MCF 10A (cell line): ENCODE results near the gene DAGLA. TPM values are rescaled to one million over a fixed set of nuclear protein-coding genes. Genes with fewer than 3 reads are reported as not detected.
"Not testable (repeated sequence)": the region's sequence is repeated elsewhere in the genome, so short reads cannot be mapped to it uniquely, and the experiment has no call there.

Experiments
- BruUV-seq: library from RNA; stranded (reverse); fragments of 400-500 nt; replicated peaks from 2 replicates; lab custom pipeline; 2021; lab: Mats Ljungman, UMichigan
- CTCF ChIA-PET: fragments of 300-600 bp; sonication (Branson Sonifier 250); formaldehyde crosslinking; extraction: SDS; loops from one replicate; lab custom pipeline; 2021; ENCODE audit warnings: antibody characterized with exemption, inconsistent platforms; lab: Yijun Ruan, JAX
- POLR2A ChIA-PET: fragments of 300-600, 350-650 bp; sonication (Branson Sonifier 250); formaldehyde crosslinking; extraction: SDS; loops from one replicate; lab custom pipeline; 2020; ENCODE audit warnings: antibody characterized with exemption, inconsistent platforms; lab: Yijun Ruan, JAX
- DNase-seq: peaks from one replicate; pipeline ENCODE4 v3.0.0-alpha.2; 2018; ENCODE audit not compliant: unreplicated experiment
- H3K27ac Mint-ChIP-seq: one replicate; pipeline ENCODE4 v1.8.0; 2022; ENCODE audit warnings: mild to moderate bottlenecking, low read depth, mixed read lengths; ENCODE audit not compliant: unreplicated experiment
- H3K27me3 Mint-ChIP-seq: one replicate; pipeline ENCODE4 v1.8.0; 2022; ENCODE audit warnings: mixed read lengths; ENCODE audit not compliant: insufficient read depth, unreplicated experiment
- H3K36me3 Mint-ChIP-seq: one replicate; pipeline ENCODE4 v1.8.0; 2022; ENCODE audit warnings: mild to moderate bottlenecking, moderate library complexity, mixed read lengths; ENCODE audit not compliant: insufficient read depth, unreplicated experiment
- H3K4me1 Mint-ChIP-seq: one replicate; pipeline ENCODE4 v1.8.0; 2022; ENCODE audit warnings: mixed read lengths; ENCODE audit not compliant: insufficient read depth, unreplicated experiment
- H3K4me3 Mint-ChIP-seq: one replicate; pipeline ENCODE4 v1.8.0; 2022; ENCODE audit warnings: mild to moderate bottlenecking, moderate library complexity, mixed read lengths; ENCODE audit not compliant: unreplicated experiment
- H3K9me3 Mint-ChIP-seq: one replicate; pipeline ENCODE4 v1.8.0; 2022; ENCODE audit warnings: mixed read lengths; ENCODE audit not compliant: unreplicated experiment
- intact Hi-C: fragments of 100-400 bp; cut with micrococcal nuclease; formaldehyde crosslinking; loops from 2 replicates; pipeline ENCODE4 v1.14.1; 2022
- total RNA-seq: library from RNA; stranded (reverse); gene quantifications from 2 replicates; pipeline ENCODE4 v1.2.3, GENCODE V29; 2022
- TF ChIP-seq, protein P1 (sequence below): fragments of 200-600 bp; IDR thresholded peaks from one replicate; pipeline ENCODE4 v1.8.0; 2022; ENCODE audit warnings: antibody characterized with exemption, mild to moderate bottlenecking; ENCODE audit not compliant: unreplicated experiment

Gene DAGLA
- total RNA-seq, 1 experiment from 2014 or later: 1.5 TPM

DNA sequence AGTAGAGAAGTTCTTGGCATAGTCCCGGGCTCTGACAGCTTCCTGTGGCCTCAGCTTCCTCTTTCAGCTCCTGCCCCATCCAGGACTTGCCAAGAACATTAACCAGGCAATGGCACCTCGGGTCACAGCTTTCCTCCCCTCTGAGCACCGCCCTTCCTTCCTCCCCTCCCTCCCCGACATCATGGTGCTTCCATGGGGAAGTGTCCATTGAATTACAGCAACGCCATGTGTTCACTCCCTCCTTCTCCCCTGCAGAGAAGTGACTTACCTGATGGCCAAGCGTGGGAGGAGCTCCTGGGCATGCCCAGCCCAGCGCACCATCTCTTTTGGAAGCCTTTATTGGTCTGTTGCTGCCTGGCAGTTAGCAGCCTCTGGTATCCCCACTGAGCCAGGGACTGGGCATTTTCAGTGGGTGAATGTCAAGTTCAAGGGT is 25.8 kb upstream of the DAGLA start:
- Mint-ChIP-seq H3K4me3 (no peak overlapping the region), H3K27ac (no peak overlapping the region), H3K9me3 (no peaks in the 10 kb centered on the region), H3K4me1 (peaks cover 5% of the 10 kb centered on the region), H3K36me3 (no peaks in the 10 kb centered on the region), H3K27me3 (peaks cover 46% of the 10 kb centered on the region)
- CTCF ChIA-PET: interaction anchor here (0.6 to 1.2 kb wide), 6 partner anchors 10 to 517 kb away, joined by 3 to 4 read pairs (median 3); no protein-coding TSS in a partner anchor
- BruUV-seq: no TSS peak
- POLR2A ChIA-PET: interaction anchor here (0.6 kb wide), 1 partner anchor 97 kb away, joined by 3 read pairs; no protein-coding TSS in a partner anchor
- intact Hi-C loops: no loop called here
- TF ChIP-seq, protein P1, sequence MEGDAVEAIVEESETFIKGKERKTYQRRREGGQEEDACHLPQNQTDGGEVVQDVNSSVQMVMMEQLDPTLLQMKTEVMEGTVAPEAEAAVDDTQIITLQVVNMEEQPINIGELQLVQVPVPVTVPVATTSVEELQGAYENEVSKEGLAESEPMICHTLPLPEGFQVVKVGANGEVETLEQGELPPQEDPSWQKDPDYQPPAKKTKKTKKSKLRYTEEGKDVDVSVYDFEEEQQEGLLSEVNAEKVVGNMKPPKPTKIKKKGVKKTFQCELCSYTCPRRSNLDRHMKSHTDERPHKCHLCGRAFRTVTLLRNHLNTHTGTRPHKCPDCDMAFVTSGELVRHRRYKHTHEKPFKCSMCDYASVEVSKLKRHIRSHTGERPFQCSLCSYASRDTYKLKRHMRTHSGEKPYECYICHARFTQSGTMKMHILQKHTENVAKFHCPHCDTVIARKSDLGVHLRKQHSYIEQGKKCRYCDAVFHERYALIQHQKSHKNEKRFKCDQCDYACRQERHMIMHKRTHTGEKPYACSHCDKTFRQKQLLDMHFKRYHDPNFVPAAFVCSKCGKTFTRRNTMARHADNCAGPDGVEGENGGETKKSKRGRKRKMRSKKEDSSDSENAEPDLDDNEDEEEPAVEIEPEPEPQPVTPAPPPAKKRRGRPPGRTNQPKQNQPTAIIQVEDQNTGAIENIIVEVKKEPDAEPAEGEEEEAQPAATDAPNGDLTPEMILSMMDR: no peak
- DNase-seq: no peak

DNA sequence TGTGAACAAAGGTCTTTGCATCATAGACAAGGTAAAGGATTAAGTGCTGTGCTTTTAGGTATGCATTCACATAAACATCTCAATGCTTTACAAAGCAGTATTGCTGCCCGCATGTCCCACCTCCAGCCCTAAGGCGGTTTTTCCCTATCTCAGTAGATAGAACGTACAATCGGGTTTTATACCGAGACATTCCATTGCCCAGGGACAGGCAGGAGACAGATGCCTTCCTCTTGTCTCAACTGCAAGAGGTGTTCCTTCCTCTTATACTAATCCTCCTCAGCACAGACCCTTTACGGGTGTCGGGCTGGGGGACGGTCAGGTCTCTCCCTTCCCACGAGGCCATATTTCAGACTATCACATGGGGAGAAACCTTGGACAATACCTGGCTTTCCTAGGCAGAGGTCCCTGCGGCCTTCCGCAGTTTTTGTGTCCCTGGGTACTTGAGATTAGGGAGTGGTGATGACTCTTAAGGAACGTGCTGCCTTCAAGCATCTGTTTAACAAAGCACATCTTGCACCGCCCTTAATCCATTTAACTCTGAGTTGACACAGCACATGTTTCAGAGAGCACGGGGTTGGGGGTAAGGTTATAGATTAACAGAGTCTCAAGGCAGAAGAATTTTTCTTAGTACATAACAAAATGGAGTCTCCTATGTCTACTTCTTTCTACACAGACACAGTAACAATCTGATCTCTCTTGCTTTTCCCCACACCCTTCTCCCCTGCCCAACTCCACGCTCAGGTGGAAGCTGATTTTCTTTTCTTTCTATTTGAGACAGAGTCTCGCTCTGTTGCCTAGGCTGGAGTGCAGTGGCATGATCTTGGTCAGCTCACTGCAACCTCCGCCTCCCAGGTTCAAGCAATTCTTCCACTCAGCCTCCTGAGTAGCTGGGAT is 24.7 kb upstream of the DAGLA start:
- H3K9me3 Mint-ChIP-seq, H3K4me3 Mint-ChIP-seq, H3K27ac Mint-ChIP-seq, H3K36me3 Mint-ChIP-seq, POLR2A ChIA-PET, DNase-seq, H3K4me1 Mint-ChIP-seq, intact Hi-C loops, BruUV-seq: not testable (repeated sequence)
- H3K27me3 Mint-ChIP-seq: peaks cover 46% of the 10 kb centered on the region
- CTCF ChIA-PET: interaction anchor here (0.9 kb wide), 1 partner anchor 78 kb away, joined by 5 read pairs; no protein-coding TSS in a partner anchor

DNA sequence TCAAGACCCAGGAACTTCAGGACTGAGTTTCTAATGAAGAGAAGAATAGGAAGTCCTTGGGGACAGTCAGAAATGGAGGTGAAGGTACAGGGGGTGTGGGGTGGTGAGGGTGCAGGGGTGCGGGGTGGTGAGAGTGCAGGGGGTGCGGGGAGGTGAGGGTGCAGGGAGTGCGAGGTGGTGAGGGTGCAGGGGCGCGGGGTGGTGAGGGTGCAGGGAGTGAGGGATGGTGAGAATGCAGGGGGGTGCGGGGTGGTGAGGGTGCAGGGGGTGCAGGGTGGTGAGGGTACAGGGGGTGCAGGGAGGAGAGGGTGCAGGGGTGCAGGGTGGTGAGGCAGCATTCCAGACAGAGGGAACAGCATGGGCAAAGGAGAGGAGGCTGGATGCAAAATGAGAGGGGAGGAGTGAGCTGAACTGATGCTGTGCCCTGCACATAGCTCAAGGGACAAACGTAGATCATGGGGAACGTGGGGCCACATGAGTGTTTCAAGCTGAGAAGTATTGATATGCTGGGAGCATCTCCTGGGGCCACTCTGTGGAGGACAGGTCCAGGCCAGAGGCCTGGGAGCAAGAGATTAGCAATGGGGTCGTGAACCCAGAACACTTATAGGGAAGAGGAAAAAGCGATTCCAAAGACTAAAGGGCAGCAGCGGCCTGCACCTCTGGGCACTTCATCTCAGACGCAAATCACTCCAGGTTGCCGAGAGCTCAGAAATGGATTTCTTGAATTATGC is 23.7 kb upstream of the DAGLA start:
- DNase-seq: no peak
- Mint-ChIP-seq H3K27ac (no peak overlapping the region), H3K4me1 (peaks cover 5% of the 10 kb centered on the region), H3K9me3 (no peaks in the 10 kb centered on the region), H3K4me3 (no peak overlapping the region), H3K27me3 (peaks cover 46% of the 10 kb centered on the region), H3K36me3 (no peaks in the 10 kb centered on the region)
- intact Hi-C loops: no loop called here
- ChIA-PET CTCF (interaction anchor here (0.6 to 0.9 kb wide), 2 partner anchors 77 to 691 kb away, joined by 3 to 5 read pairs; no protein-coding TSS in a partner anchor), POLR2A (no interaction called here)
- BruUV-seq: no TSS peak
- TF ChIP-seq, protein P1: no peak

DNA sequence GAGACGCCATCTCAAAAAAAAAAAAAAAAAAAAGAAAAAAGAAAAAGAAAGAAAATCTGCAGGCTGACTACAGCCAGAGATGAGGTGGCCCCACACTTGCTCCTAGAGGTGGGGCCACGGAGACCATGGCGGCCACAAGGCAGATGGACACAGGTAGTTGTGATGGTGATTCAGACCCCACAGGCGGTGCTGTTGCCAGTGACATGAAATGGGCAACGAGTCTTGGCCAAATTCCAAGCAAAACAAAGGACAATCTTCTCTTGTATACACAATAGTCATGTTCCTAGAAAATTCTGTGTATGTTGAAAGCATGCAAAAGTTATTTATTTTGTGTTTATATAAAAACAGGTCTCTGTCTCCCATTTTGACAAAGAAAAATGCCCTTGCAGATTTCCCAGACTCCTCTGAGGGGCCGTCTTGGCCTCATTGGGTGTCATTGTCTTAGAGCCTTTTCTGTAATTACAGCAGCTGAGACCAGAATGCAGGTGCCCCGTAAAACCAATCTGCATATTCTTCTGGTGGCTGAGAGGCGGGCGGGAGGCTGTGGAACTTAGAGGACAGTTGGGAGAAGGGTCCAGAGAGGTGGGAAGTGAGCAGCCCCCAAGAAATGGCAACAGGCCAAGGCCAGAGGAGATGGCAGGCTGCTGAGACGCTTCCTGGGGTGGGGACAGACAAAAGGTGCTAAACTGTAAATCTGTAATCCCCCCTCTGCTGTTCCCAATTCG is 22.5 kb upstream of the DAGLA start:
- TF ChIP-seq, protein P1: no peak
- H3K9me3 Mint-ChIP-seq: no peaks in the 10 kb centered on the region
- no peak overlapping the region for H3K4me3 Mint-ChIP-seq
- H3K4me1 Mint-ChIP-seq: peaks cover 5% of the 10 kb centered on the region
- H3K27me3 Mint-ChIP-seq: peaks cover 36% of the 10 kb centered on the region
- ChIA-PET CTCF (interaction anchor here (0.6 kb wide), 1 partner anchor 690 kb away, joined by 3 read pairs; no protein-coding TSS in a partner anchor), POLR2A (no interaction called here)
- H3K27ac Mint-ChIP-seq: no peak overlapping the region
- BruUV-seq: no TSS peak
- intact Hi-C loops: no loop called here
- DNase-seq: peak; percentile 70
- no peaks in the 10 kb centered on the region for H3K36me3 Mint-ChIP-seq
